Cerebellar nuclear complex (tissue), 1 donor: Measurements from ENCODE around the gene NINJ2.

Experiments used
- DNase-seq, 2 experiments: peaks; one replicate each; lab custom pipeline; 2025; lab: John Stamatoyannopoulos, UW

NINJ2 gene

GRCh38 chr12:569803-570434, 93.3 kb downstream of the NINJ2 start:
- peak in 1 of 2 experiments; percentile 44 for DNase-seq

GRCh38 chr12:569091-569676, 94.1 kb downstream of the NINJ2 start:
- DNase-seq = no peak

DNA sequence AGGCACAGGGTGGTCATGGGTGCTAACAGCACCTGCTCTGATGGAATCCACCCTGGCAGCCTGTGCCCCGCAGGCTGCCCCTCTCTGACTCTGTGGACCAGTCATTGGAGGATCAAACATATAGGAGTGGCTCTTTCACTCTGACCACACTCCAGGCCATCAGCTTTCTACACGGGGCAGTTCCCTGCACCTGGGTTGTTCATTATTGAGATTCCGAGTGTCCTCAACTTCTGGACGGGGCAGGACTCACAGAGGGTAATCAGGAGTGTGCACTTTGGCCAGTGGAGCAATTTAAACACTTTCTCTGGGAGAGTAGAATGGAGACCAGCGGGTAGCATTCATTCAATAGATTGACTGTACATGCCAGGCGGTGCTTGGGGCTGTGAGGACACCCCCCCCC, 94.8 kb downstream of the NINJ2 start:
- no peak for DNase-seq

- DNase-seq = no peak
These were observed 97.6 kb downstream of the NINJ2 start for GRCh38 chr12:565589-566105.

DNA sequence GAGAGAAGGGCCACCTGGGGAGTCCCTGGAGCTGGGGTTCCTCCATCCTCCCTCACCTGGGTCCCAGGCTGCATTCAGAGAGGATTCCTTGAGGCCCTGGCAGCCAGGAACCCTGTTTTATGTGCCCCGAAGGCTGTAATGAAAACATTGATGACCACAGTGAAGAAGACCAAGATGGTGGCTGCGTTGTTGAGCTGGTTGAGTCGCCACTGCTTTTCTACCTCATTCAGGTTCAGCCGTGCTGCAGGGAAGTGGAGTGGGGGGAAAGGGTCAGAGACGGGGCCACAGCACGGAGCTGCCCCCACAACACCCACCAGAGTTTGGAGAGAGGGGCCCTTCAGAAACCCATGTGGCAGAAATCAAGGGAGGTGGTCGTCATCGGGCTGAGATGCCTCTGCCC, 98.1 kb downstream of the NINJ2 start:
- no peak for DNase-seq

DNA sequence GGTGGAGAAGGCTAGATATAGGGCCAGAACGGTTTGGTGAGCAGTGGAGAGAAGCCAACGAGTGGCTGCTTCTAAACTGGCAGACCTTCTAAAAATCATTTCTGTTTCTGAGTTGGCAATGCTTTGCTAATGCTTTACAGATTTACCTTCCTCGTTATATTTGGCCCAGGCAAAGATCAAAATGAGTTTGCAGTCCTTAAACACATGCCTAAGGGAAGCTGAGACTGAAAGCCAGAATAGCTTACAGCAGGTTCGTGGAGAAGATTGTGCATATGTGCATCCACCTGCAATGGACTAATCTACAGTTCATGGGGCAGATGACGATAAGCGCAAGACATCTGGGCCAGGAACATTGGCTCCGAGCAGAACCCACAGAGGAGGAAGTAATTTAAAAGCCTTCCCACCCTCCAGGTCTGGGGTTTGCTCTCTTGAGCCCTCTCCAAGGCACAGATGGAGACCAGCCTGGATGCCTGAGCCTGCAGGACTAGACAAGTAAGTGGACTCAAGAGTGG, 99.4 kb downstream of the NINJ2 start:
- no peak for DNase-seq

GRCh38 chr12:563250-563781, 99.9 kb downstream of the NINJ2 start:
- DNase-seq = no peak

- no peak for DNase-seq
These were observed 100.6 kb downstream of the NINJ2 start for GRCh38 chr12:562634-563033.

GRCh38 chr12:561908-562593, 101.2 kb downstream of the NINJ2 start:
- DNase-seq = no peak

DNA sequence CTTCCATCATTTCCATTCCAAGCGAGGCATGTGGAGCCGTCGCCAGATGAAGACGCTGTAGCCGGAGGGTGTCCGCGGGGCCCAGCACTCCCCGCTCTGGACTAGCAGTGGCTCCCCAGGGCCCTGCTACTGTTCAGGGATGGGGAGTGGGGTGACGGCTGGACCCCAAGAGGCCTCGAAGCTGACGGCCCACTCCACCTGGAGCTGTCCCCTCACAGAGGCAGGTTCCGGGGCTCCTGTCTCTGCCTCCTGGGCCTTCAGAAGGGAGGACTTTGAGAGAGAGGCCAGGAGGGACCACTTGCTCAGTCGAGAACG, 101.9 kb downstream of the NINJ2 start:
- DNase-seq = no peak

DNA sequence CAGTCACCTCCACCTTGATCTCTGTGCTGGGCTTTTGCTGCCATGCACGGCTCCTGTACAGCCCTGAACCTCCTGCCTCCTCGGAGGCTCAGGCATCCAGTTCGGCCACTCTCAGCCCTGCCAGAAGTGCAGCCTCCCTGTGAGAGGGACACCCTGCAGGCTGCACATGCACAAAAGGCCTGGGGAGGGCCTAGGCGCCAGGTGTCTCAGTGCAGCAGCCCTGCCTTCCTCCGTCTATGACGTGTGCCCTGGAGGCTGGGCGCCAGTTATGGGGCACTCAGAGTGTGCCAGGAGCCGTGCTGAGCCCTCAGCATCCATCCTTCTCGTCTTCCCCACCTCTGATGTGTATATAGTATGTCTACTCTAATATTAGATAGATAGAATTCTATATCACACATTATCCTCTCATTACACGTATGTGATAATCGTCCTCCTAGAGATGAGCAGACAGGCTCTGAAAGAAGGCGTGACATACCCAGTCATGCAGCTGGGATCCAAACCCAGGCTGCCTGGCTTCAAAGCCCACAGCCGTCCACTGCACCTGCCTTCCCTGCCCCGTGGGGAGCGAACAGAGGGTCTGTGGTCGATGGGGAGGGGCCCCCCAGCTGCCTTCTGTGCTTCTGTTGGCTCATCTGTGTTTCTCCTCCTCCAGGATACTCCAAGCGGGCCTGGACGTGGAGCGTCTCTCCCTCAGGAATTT, 102.4 kb downstream of the NINJ2 start:
- DNase-seq = no peak

DNA sequence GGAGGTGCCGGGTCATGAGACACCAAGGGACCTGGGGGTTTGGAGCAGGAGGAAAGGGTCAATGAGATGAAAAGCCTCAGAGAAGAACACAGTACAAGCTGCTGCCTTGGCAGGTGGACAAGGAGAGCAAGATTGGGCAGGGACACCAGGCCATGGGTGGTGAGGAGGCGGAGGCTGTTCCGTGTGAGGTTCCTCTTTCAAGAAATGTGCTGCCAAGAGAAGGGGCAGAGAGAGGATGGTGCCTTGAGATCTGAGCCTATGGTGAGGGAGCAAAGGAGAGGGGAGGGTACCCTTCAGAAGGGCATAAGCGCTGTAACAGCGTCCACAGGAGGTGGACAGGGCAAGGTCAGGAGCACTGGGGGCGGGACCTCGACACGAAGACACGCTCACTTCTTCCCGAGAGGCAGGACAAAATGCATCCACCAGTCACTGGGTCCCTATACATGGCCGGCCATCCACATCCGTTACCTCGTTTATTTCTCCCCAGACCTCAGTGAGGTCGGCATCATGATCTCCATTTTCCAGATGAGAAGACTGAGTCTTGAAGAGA, 103.3 kb downstream of the NINJ2 start:
- DNase-seq = no peak

- DNase-seq = no peak
These were observed 103.9 kb downstream of the NINJ2 start for GRCh38 chr12:559208-559905.

GRCh38 chr12:558580-558979, 104.7 kb downstream of the NINJ2 start:
- no peak for DNase-seq

DNA sequence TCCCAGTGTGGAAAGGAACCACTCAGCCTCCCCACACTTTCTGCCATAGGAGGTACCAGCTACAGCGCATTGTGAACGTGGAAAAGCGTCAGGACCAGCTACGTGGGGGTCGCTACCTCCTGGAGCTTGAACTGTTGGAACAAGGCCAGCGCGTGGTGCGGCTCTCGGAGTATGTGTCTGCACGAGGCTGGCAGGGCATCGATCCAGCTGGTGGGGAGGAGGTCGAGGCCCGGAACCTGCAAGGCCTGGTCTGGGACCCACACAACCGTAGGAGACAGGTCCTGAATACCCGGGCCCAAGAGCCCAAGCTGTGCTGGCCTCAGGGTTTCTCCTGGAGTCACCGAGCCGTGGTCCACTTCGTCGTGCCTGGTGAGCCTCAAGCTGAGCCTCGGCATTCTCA, 106.7 kb downstream of the NINJ2 start:
- DNase-seq = no peak

- DNase-seq = no peak
These were observed 109.3 kb downstream of the NINJ2 start for GRCh38 chr12:554001-554285.

- no peak for DNase-seq
These were observed 109.8 kb downstream of the NINJ2 start for GRCh38 chr12:553216-554000.

DNA sequence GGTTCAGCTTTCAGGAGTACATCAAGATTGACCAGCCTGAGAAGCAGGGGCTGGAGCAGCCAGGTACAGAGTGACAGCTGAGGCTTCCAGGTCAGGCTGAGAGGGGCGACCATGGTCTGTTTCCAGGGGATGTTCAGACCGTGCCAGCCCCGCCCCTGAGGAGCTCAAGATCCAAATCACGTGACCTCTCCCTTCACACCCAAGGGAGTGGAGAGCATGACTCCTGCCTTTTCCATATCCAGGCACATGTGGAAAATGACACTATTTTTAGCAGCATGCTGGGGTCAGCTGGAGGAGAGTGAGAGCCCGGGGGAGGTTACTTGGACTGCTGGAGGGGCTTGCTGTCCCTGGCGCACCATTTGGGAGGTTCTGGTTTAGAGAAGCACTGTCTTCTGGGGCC, 110.8 kb downstream of the NINJ2 start:
- no peak for DNase-seq

GRCh38 chr12:550473-551260, 112.6 kb downstream of the NINJ2 start:
- DNase-seq = no peak

- DNase-seq = no peak
These were observed 113.7 kb downstream of the NINJ2 start for GRCh38 chr12:549476-550082.
